GM12801 (cell line): ENCODE results near the gene DACH2.

Source experiments
- TF ChIP-seq, protein P1 (sequence below): IDR thresholded peaks from one replicate; pipeline ENCODE4 v1.5.1; 2011; ENCODE audit warnings: control low read depth; ENCODE audit not compliant: insufficient read length; ENCODE audit errors: extremely low read depth

The DACH2 gene

DNA sequence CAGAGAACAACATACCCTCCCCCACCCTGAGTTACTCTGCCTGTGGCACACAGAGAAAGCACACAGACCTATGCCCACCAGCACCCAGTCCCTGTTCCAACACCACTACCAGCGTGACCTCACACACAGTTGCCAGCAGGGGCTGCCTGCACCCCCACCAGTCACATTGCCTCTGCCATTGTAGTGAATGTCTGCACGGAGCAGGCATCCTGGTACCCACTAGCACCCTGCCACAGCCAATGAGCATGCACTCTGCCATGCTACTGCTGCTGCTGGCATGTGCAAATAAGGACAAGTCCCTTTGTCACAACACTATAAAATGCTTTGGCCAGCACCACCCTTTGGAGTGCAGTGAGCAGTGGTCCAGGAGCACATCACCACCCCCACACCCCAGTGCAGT is 47.1 kb downstream of the DACH2 start:
- TF ChIP-seq, protein P1, sequence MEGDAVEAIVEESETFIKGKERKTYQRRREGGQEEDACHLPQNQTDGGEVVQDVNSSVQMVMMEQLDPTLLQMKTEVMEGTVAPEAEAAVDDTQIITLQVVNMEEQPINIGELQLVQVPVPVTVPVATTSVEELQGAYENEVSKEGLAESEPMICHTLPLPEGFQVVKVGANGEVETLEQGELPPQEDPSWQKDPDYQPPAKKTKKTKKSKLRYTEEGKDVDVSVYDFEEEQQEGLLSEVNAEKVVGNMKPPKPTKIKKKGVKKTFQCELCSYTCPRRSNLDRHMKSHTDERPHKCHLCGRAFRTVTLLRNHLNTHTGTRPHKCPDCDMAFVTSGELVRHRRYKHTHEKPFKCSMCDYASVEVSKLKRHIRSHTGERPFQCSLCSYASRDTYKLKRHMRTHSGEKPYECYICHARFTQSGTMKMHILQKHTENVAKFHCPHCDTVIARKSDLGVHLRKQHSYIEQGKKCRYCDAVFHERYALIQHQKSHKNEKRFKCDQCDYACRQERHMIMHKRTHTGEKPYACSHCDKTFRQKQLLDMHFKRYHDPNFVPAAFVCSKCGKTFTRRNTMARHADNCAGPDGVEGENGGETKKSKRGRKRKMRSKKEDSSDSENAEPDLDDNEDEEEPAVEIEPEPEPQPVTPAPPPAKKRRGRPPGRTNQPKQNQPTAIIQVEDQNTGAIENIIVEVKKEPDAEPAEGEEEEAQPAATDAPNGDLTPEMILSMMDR, result no peak

DNA sequence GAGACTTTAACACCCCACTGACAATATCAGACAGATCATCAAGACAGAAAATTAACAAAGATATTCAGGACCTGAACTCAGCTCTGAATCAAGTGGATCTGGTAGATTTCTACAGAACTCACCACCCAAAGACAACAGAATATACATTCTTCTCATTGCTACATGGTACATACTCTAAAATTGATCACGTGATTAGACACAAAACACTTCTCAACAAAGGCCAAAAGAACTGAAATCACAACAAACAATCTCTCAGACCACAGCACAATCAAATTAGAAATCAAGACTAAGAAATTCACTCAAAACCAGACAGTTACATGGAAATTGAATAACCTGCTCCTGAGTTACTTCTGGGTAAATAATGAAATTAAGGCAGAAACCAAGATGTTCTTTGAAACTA is 49.6 kb downstream of the DACH2 start:
- TF ChIP-seq, protein P1, result no peak

DNA sequence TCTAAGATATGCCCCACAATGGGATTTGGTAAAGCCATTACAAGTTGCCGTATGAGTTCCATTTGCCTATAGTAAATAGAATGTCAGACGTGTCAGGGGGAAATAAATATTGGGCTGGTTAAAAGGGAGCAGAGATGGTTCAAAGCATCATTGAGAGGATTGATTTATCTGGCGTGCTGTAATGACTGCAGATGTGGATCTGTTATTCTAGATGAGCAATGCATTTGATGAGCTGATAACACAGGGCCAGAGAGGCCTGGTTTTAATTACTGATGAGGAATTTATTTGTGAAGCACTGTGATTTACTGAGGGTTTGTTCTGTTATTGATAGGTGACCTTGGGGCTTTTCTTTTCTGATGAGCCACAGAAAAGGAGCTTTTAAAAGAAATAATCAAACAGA is 62.5 kb downstream of the DACH2 start:
- TF ChIP-seq, protein P1, result no peak

DNA sequence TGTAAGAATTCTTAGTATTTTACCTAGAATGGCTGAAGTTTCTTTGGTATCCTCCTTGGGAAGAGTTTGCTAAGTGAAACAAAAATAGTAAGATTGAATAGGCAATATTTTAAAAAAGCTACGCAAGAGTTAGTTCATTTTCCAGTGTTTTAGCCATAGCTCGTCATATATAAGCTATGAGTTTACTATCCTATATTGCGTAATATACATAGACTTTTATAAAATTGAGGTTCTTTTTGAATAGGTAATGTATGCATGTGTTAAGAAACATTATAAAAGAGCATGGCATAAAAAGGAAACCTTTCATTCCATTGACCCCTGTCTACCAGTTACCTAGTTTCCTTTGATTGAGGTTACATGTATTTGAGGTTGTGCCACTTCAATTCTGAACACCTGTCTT is 67.0 kb downstream of the DACH2 start:
- TF ChIP-seq, protein P1, result no peak

DNA sequence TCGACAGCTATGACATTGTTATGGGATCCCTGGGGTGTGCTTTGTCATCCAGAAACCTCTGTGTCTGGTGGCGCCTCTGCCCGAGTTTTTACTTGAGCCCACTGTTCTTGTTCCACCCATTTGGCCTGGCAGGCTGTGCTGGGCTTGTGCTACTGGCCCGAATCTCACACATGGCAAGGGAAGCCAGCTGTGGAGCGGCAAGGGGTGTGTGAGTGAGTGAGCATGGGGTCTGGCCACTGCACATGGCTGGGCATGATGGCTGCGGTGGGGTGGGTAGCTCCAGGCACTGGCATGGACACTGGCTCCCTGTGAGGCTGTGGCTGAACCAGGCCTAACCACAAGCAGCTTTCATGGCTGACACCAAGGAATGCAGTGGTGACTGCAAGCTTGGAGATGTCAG is 89.2 kb downstream of the DACH2 start:
- TF ChIP-seq, protein P1, result no peak

DNA sequence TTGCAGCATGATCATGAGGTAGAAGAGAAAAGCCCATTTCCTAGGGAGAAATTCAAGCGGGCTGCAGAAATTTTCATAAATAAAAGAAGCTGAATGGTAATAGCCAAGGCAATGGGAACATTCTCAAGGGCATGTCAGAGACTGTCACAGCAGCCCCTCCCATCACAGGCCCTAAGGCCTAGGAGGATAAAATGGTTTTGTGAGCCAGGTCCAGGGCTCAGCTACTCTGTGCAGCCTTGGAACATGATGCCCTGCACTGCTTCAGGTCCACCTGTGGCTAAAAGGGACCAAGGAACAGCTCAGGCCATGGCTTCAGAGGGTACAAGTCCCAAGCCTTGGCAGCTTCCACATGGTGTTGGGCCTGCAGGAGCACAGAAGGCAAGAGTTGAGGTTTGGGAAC is 93.3 kb downstream of the DACH2 start:
- TF ChIP-seq, protein P1, result no peak

DNA sequence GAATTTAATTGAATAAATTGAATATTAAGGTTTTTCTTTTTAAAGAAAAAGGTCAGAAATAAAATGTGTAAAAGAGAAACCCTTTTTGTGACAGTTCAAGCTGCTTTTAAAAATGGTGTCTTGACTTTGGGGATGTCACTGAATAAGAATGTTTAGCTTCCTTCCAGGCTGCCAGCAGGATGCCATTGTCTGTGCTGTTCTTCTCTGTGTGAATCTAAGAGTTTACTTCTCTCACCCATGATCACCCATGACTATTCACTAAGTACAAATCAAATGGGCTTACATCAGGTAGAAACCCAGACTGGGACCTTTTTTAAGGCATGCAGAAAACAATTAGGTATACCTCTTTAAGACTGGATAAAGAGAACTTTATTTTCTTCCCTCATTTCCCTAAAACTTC is 115.3 kb downstream of the DACH2 start:
- TF ChIP-seq, protein P1, result no peak

DNA sequence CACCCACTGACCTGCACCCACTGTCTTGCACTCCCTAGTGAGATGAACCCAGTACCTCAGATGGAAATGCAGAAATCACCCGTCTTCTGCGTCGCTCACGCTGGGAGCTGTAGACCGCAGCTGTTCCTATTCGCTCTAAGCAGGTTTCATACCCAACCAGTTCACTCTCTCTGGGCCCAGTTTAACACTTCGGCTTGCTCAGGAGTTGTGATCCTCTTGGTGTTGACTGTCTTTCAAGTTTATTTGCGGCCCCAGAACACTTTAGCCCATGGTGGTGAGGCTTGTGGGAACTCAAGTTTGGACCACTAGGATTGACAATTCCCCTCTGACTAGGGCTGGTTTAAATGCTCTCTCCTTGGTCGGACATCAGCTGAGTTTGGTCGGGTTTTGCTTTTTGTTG is 147.0 kb downstream of the DACH2 start:
- TF ChIP-seq, protein P1, result no peak
